Frontal cortex (tissue), 4 donors: ENCODE measurements around the gene OR2G2. TPM values are rescaled to one million over a fixed set of nuclear protein-coding genes. Genes with fewer than 3 reads are reported as not detected.

ENCODE experiments used
- DNase-seq, 2 donors: peaks; one replicate each; pipeline ENCODE4 v3.0.0; 2012; ENCODE audit warnings: low spot score in 2 of 2
- FAIRE-seq: peaks from 2 replicates; lab custom pipeline; 2012; peaks lifted over from hg19 to GRCh38; lab: Jason Lieb, UNC
- total RNA-seq: library from RNA; depleted of rRNA; stranded (reverse); fragments of >200 nt; gene quantifications from one replicate; pipeline ENCODE4 v1.2.3, GENCODE V29; 2014
- donor health status: control.
- donor health status: control.
- donor health status: control.

OR2G2 gene
- total RNA-seq: not detected

GRCh38 chr1:247588060-247588459 lies at the start of gene OR2G2:
TSS of gene OR2G2 (plus strand) at chr1:247588360. CDS start at chr1:247588360, 0 bp downstream.
- DNase-seq (no peak), FAIRE-seq (no peak)

- DNase-seq (no peak), FAIRE-seq (no peak)
Observed at GRCh38 chr1:247538561-247538960, 49.6 kb upstream of the OR2G2 start.

- FAIRE-seq: no peak
- DNase-seq: no peak
Observed at GRCh38 chr1:247539215-247539614, 48.9 kb upstream of the OR2G2 start.

- FAIRE-seq: no peak
Observed at GRCh38 chr1:247540581-247540980, 47.6 kb upstream of the OR2G2 start.

GRCh38 chr1:247542811-247543210 lies 45.3 kb upstream of the OR2G2 start:
- DNase-seq (no peak), FAIRE-seq (no peak)

More at GRCh38 chr1:247540581-247540980, 47.6 kb upstream of the OR2G2 start:
- DNase-seq: no peak

- DNase-seq (no peak), FAIRE-seq (no peak)
Observed at GRCh38 chr1:247548092-247548491, 40.1 kb upstream of the OR2G2 start.

- DNase-seq (no peak), FAIRE-seq (no peak)
Observed at GRCh38 chr1:247548769-247549182, 39.4 kb upstream of the OR2G2 start, which contains the start of gene GCSAML. TSS of gene GCSAML (plus strand) at chr1:247549134. CDS start at chr1:247549192, 58 bp downstream.

- no peak for FAIRE-seq
- DNase-seq: no peak
Observed at GRCh38 chr1:247551721-247552120, 36.4 kb upstream of the OR2G2 start.

GRCh38 chr1:247552231-247552630 lies 35.9 kb upstream of the OR2G2 start:
- FAIRE-seq (no peak), DNase-seq (no peak)

- no peak for FAIRE-seq
- DNase-seq: no peak
Observed at GRCh38 chr1:247557926-247558674, 30.1 kb upstream of the OR2G2 start.

GRCh38 chr1:247561711-247562110 lies 26.4 kb upstream of the OR2G2 start:
- FAIRE-seq (no peak), DNase-seq (no peak)

GRCh38 chr1:247562198-247562597 lies 26.0 kb upstream of the OR2G2 start:
- FAIRE-seq (no peak), DNase-seq (no peak)

GRCh38 chr1:247574236-247574635 lies 13.9 kb upstream of the OR2G2 start:
- no peak for FAIRE-seq

GRCh38 chr1:247574664-247575063 lies 13.5 kb upstream of the OR2G2 start:
- DNase-seq (no peak), FAIRE-seq (no peak)

More at GRCh38 chr1:247574236-247574635, 13.9 kb upstream of the OR2G2 start:
- DNase-seq: no peak

GRCh38 chr1:247576514-247576913 lies 11.6 kb upstream of the OR2G2 start:
- DNase-seq: no peak

GRCh38 chr1:247578946-247579460 lies 9.2 kb upstream of the OR2G2 start:
- FAIRE-seq (no peak), DNase-seq (no peak)

More at GRCh38 chr1:247576514-247576913, 11.6 kb upstream of the OR2G2 start:
- FAIRE-seq: no peak

- DNase-seq (no peak), FAIRE-seq (no peak)
Observed at GRCh38 chr1:247605286-247605685, 17.1 kb downstream of the OR2G2 start, which contains the start of gene OR2G3. TSS of gene OR2G3 (plus strand) at chr1:247605586. CDS start at chr1:247605586, 0 bp downstream.

- DNase-seq (no peak), FAIRE-seq (no peak)
Observed at GRCh38 chr1:247613405-247613804, 25.2 kb downstream of the OR2G2 start.

GRCh38 chr1:247614625-247615024 lies 26.5 kb downstream of the OR2G2 start:
- no peak for DNase-seq
- FAIRE-seq: no peak

GRCh38 chr1:247627951-247628350 lies 39.8 kb downstream of the OR2G2 start:
- DNase-seq: no peak
- no peak for FAIRE-seq

GRCh38 chr1:247638011-247638410 lies 49.9 kb downstream of the OR2G2 start:
- DNase-seq (no peak), FAIRE-seq (no peak)
